A673 (cell line): ENCODE measurements around the gene MGME1.

Experiments used
- EZH2 ChIP-seq: fragments of 200-600 bp; sonication (generic); IDR thresholded peaks from 2 replicates; pipeline ENCODE4 v1.6.1; 2017; ENCODE audit warnings: borderline replicate concordance, low read depth, mild to moderate bottlenecking, mixed read lengths, antibody characterized with exemption, low read length; ENCODE audit not compliant: poor library complexity, severe bottlenecking
- TF ChIP-seq, protein P1 (sequence below): fragments of 300-800, 200-600 bp; sonication (generic); conservative IDR thresholded peaks from 2 replicates; pipeline ENCODE4 v1.5.1; 2017; ENCODE audit warnings: low read depth, mild to moderate bottlenecking, antibody characterized with exemption, low read length, moderate library complexity, mixed read lengths

DNA sequence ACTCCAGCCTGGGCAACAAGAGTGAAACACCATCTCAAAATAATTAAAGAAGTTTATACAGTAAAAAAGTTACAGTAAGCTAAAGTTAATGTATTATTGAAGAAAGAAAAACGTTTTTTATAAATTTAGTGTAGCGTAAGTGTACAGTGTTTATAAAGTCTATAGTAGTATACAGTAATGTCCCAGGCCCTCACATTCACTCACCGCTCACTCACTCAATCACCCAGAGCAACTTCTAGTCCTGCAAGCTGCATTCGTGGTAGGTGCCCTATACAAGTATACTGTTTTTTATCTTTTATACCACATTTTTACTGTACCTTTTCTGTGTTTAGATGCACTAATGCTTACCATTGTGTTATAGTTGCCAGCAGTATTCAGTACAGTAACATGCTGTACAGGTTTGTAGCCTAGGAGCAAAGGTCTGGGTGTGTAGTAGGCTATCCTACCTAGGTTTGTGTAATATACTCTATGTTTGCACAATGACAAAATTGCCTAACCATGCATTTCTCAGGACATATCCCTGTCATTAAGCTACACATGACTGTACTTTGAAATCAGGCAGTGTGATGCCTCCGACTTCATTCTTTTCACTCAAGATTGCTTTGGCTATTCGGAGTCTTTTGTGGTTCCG is 16.7 kb downstream of the MGME1 start:
- TF ChIP-seq, protein P1, sequence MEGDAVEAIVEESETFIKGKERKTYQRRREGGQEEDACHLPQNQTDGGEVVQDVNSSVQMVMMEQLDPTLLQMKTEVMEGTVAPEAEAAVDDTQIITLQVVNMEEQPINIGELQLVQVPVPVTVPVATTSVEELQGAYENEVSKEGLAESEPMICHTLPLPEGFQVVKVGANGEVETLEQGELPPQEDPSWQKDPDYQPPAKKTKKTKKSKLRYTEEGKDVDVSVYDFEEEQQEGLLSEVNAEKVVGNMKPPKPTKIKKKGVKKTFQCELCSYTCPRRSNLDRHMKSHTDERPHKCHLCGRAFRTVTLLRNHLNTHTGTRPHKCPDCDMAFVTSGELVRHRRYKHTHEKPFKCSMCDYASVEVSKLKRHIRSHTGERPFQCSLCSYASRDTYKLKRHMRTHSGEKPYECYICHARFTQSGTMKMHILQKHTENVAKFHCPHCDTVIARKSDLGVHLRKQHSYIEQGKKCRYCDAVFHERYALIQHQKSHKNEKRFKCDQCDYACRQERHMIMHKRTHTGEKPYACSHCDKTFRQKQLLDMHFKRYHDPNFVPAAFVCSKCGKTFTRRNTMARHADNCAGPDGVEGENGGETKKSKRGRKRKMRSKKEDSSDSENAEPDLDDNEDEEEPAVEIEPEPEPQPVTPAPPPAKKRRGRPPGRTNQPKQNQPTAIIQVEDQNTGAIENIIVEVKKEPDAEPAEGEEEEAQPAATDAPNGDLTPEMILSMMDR, result no peak
- TF ChIP-seq EZH2, result no peak
